ENCODE results near the gene RNU6-1.

The RNU6-1 gene

DNA sequence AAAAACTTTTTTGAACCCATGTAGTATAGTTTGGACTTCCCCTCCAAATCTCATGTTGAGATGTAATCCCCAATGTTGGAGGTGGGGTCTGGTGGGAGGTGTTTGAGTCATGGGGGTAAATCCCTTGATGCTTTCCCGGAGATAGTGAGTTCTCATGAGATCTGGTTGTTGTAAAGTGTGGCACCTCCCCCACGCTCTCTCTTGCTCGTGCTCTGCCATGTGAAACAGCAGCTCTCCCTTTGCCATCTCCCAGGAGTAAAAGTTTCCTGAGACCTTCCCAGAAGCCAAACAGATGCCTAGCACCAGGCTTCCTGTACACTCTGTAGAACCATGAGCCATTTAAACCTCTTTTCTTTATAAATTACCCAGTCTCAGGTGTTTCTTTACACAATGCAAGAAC is 16.0 kb upstream of the RNU6-1 start:
- no peak for DNase-seq

- DNase-seq, result no peak
Observed at GRCh38 chr15:67854358-67854757, 14.5 kb upstream of the RNU6-1 start.

DNA sequence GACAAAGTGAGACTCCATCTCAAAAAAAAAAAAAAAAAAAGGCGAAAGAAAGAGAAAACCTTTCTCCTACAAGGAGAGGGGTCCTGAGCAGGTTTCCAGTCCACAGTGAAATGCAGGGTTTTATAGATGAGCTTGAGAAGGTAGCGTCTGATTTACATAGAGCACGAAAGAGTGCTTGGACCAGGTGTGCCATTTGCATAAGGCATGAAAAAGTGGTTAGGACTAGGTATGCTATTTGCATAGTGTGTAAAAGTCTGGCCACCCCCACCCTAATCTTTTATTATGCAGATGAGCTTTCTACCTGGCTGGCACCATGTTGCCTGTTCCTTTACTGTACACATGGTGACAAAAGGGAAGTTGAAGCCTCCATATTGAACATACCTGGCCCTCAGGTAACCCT is 13.6 kb upstream of the RNU6-1 start:
- no peak for DNase-seq

GRCh38 chr15:67852418-67852817 is 12.6 kb upstream of the RNU6-1 start:
- DNase-seq, result no peak

- DNase-seq, result no peak
Observed at GRCh38 chr15:67850994-67851571, 11.2 kb upstream of the RNU6-1 start.

- DNase-seq, result no peak
Observed at GRCh38 chr15:67850336-67850735, 10.5 kb upstream of the RNU6-1 start.

- no peak for DNase-seq
Observed at GRCh38 chr15:67849538-67849937, 9.7 kb upstream of the RNU6-1 start.

- DNase-seq, result no peak
Observed at GRCh38 chr15:67845974-67846373, 6.1 kb upstream of the RNU6-1 start.

DNA sequence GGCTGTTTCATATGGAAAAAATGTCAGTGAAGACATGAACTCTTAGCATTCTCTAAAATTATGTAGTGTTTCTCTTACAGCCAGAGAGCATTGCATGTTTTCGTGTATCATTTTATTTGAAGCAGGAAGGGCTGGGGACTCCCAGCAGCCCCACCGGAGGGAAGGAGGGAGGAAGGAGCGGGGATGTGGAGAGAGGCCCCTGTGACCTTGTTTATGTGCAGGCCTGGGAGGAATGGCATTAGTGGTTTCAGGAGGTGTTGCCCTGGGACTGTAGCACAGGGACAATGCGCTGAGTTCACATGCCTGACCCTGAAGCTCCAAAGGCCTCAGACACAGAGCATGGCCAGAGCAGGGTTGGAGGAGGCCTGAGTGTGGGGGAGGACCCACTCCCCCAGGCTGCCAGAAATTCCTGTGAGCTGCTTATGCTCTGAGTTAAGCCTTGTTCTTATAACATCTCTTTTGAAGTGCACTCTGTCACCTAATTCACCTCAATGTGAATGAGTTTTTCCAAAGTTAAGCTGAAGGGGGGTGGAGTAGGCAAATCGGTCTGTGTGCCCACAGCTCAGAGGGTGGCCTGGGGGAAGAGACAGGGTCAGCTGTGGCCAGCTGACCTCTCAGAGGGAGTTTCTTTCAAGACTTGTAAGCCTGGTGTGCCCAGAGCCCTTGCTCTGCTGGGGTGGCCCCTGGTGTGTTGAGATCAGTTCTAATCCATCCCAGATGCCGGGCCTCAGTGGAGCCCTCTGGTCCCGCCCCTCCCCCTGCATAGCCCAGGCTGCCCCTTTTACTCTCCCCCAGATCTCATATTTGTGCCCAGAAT is 3.9 kb upstream of the RNU6-1 start:
- no peak for DNase-seq

GRCh38 chr15:67843092-67843501 is 3.3 kb upstream of the RNU6-1 start:
- DNase-seq, result no peak

DNA sequence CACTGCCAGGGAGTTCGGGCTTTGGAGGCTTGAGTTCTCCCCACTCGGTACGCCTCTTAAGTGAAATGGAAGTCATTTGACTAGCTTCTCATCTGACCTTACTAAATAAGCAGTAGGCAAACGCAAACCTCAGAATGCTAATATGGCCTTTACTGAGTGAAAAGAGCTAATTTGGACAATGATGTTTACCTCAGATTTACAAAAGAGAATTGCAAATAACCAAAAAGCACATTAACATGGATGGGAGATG is 1.6 kb upstream of the RNU6-1 start:
- no peak for DNase-seq

GRCh38 chr15:67840749-67841512 is 1.1 kb upstream of the RNU6-1 start:
- no peak for DNase-seq

- DNase-seq, result peak; percentile 70
Observed at GRCh38 chr15:67839499-67839928, 331 bp downstream of the RNU6-1 start.

- no peak for DNase-seq
Observed at GRCh38 chr15:67838789-67839332, 984 bp downstream of the RNU6-1 start.

- DNase-seq, result no peak
Observed at GRCh38 chr15:67836955-67837354, 2.9 kb downstream of the RNU6-1 start.

DNA sequence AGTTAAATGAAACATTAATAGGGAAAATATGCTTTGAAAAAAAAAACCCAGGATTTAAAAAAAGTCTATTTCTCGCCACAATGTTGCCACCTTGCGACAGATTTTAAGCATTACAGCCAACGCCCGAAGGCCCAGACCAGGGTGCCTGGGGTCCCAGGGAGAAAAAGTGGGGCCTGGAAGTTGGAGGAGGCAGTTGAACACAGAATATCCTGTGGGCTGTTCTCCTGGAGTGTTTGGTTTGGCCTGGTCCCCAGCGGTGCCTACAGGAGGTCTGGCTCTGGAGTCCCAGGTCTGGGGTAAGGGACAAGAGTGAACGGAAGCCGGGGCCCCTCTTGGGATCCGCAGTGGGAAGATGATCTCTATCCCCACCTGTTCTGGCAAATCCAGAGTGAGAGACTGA is 3.4 kb downstream of the RNU6-1 start:
- DNase-seq, result no peak

GRCh38 chr15:67836134-67836455 is 3.8 kb downstream of the RNU6-1 start:
- DNase-seq, result no peak

DNA sequence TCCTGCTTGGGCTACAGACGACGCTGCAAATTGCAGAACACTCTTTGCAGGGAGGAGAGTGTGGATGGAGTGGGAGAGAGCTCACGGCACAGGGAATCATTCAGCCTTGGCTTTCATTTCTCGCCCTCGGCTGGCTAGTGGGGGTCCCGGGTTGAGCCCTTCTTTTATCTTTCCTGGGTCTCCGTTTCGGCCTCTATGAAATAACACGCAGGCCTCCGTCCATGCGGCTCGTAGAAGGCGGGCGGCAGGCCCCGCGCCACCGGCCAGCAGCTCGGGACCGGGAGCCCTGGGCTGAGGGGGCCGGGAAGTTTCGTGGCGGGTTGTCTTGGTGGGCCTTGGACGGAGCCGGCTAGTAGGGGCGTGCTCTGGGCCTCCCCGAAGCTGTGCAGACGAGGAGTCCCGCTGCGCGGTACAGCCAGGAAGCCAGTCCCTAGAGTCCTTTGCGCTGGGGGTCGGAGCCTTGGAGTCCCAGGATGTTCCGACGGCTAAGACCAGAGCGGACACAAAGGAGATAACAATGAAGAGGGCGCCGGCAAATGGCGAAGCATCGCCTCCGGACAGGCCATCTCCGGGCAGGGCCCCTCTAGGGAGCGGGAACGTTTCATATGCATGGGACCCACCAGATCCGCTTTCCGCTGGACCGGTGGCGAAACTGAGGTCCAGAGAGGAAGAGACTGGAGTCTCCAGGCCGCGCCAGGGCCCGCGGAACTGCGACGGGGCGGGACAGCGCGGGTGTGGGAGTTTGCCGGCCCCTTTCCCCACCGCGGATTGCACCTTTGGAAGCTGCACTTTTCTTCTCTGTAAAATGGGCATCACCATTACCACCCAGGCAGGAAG is 4.3 kb downstream of the RNU6-1 start:
- DNase-seq, result no peak

DNA sequence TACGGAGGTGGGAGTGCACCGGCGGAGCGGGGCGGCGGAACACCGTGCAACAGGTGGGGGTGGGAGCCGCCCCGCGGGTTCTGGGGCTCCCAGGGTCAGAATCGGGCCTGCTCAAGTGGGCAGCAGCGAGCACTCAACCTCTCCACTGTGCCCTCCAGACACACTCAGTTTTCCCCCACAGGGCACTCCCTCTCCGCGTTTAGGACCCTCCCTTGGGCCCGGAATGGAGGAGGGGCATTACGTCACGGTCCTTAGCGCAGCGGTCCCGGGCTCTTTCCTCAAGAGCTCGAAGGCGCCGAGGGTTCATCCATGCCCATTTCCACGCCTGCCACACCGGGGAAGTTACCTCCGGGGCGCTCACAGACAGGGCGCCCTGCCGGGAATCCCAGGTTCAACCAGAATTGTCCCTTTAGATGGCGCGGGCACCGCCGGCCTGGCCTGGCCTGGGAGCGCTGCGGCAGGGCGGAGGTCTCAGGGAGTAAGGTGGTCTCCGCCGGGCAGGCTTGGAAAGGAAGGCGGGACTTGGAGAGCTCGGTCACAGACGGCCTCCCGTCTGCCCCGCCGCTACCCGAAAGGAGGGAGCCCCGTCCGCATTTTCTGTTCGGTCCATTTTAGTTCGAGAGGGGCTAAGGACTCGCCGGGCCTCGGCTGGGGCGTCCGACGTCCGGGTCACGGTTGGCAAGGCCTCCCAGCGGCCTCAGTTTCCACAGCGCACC is 5.1 kb downstream of the RNU6-1 start:
- DNase-seq, result no peak

- no peak for DNase-seq
Observed at GRCh38 chr15:67833710-67834511, 5.9 kb downstream of the RNU6-1 start.

DNA sequence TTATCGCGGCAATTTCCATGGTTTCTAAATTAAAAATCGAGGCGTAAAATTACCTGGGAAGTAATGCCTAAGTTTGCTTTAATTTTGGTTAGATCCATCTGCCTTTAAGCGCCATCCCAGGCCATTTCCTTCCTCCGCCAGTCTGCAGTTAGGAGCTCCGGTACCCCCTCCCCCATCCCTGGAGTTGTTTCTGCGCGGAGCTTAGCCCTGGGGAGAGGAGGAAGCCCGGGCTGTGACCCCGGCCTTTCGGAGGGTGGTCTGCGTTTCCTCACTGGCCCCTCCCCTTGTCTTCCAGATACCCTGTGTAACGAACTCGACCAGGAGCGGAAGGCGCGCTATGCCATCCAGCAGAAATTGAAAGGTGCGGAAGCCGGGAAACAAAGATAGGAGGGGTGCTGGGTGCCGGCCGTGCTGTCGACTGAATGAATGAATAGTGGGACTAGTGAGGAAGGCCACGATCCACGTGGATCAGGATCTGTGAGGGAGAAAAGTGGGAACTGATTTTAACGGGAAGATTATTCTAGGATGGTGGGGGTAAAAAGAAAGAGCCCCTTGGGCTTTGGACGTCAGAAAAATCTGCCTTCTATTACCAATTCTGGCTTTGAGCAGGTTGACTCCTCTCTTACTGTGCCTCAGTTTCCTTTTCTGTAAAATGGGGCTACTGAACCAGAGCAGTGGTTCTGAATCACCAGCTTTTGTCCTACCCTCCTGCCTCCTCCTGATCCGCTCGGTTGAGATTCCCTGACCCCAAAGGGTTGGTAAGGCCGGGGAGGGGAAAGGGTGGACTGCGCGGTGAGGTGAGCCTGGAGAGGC is 6.7 kb downstream of the RNU6-1 start:
- no peak for DNase-seq

Data from DMS79 treated with DMSO at 0.1 percent for 48 hours (cell line).